H1 (cell line): ENCODE results near the gene FOXC2. TPM values are rescaled to one million over a fixed set of nuclear protein-coding genes. Genes with fewer than 3 reads are reported as not detected.

Experiments
- RBBP5 ChIP-seq: IDR thresholded peaks from 2 replicates; pipeline ENCODE4 v1.7.1; 2012; ENCODE audit warnings: low read depth, mild to moderate bottlenecking, inconsistent platforms, low read length, moderate library complexity, borderline replicate concordance
- RNF2 ChIP-seq: fragments of 200-900, 300-1000 bp; sonication (generic); IDR thresholded peaks from 2 replicates; pipeline ENCODE4 v1.7.1; 2016; ENCODE audit warnings: borderline replicate concordance, low read depth, mild to moderate bottlenecking, antibody characterized with exemption, low read length; ENCODE audit not compliant: poor library complexity, severe bottlenecking; ENCODE audit errors: missing control alignments
- polyA plus RNA-seq, 7 experiments: library from polyadenylated mRNA; depleted of rRNA in 3 of 7; stranded (reverse) in 5 of 7; unstranded in 2 of 7; fragments of >200 nt in 5 of 7; fragments of 200-250 nt in 2 of 7; gene quantifications; 1 replicate in 5 of 7; 2 replicates in 1 of 7; 4 replicates in 1 of 7; pipeline versions ENCODE4 v1.2.1 to v1.2.3, GENCODE V29; 2011 to 2013; ENCODE audit warnings: missing spikeins in 2 of 7, mixed read lengths in 2 of 7
- total RNA-seq: library from RNA; stranded (reverse); fragmentation: NEBNext Ultra II Directional; extraction: Animal tissue kit (Norgen Biotek cat#: 25700); gene quantifications from 2 replicates; pipeline ENCODE4 v1.2.1, GENCODE V29; 2021
- TF ChIP-seq, protein P1 (sequence below), 3 experiments: IDR thresholded peaks; 1 replicate in 2 of 3; 2 replicates in 1 of 3; pipeline versions ENCODE4 v1.5.1 to v1.6.1; 2011; ENCODE audit warnings: low read length in 3 of 3, mild to moderate bottlenecking in 3 of 3, inconsistent platforms in 2 of 3, low read depth in 1 of 3, moderate library complexity in 1 of 3; ENCODE audit not compliant: insufficient read depth in 1 of 3; ENCODE audit errors: control extremely low read depth in 1 of 3

FOXC2 gene
- total and polyA plus RNA-seq, 2 of the 8 experiments (the other 6 are each of a cell fraction or from before 2014, with no cell fraction given): 0.09 TPM; not detected in 1

GRCh38 chr16:86579268-86580062 lies 12.8 kb downstream of the FOXC2 start (continued):
- TF ChIP-seq, protein P1, sequence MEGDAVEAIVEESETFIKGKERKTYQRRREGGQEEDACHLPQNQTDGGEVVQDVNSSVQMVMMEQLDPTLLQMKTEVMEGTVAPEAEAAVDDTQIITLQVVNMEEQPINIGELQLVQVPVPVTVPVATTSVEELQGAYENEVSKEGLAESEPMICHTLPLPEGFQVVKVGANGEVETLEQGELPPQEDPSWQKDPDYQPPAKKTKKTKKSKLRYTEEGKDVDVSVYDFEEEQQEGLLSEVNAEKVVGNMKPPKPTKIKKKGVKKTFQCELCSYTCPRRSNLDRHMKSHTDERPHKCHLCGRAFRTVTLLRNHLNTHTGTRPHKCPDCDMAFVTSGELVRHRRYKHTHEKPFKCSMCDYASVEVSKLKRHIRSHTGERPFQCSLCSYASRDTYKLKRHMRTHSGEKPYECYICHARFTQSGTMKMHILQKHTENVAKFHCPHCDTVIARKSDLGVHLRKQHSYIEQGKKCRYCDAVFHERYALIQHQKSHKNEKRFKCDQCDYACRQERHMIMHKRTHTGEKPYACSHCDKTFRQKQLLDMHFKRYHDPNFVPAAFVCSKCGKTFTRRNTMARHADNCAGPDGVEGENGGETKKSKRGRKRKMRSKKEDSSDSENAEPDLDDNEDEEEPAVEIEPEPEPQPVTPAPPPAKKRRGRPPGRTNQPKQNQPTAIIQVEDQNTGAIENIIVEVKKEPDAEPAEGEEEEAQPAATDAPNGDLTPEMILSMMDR (IDR thresholded peaks at IDR 0.05; ENCODE audit: control extremely low read depth in 1 of 3, insufficient read depth in 1 of 3, low read depth in 1 of 3, low read length in 3 of 3): no peak; a peak in 1 of 4 replicates
- TF ChIP-seq RNF2: peak; percentile 80
- no peak for TF ChIP-seq RBBP5
